GM21390 (cell line): ENCODE measurements around the gene AKR7A2.

ENCODE experiments used
- ATAC-seq: cut with Tn5 transposase; IDR thresholded peaks from one replicate; pipeline ENCODE4 v1.9.1; 2021; ENCODE audit not compliant: unreplicated experiment

The AKR7A2 gene

GRCh38 chr1:19325958-19326747 is 14.2 kb upstream of the AKR7A2 start:
- no peak for ATAC-seq

- ATAC-seq = no peak
Measured at GRCh38 chr1:19325368-19325957, 13.5 kb upstream of the AKR7A2 start.

- ATAC-seq = no peak
Measured at GRCh38 chr1:19324665-19324990, 12.7 kb upstream of the AKR7A2 start.

GRCh38 chr1:19323987-19324664 is 12.2 kb upstream of the AKR7A2 start:
- no peak for ATAC-seq

- ATAC-seq = no peak
Measured at GRCh38 chr1:19322481-19322880, 10.5 kb upstream of the AKR7A2 start.

GRCh38 chr1:19321071-19321470 is 9.1 kb upstream of the AKR7A2 start:
- ATAC-seq = no peak

GRCh38 chr1:19319196-19319595 is 7.3 kb upstream of the AKR7A2 start:
- ATAC-seq = no peak

GRCh38 chr1:19317126-19317910 is 5.4 kb upstream of the AKR7A2 start:
- ATAC-seq = no peak

- ATAC-seq = no peak
Measured at GRCh38 chr1:19315378-19316198, 3.6 kb upstream of the AKR7A2 start.

GRCh38 chr1:19313961-19314882 is 2.3 kb upstream of the AKR7A2 start:
- ATAC-seq = no peak

- no peak for ATAC-seq
Measured at GRCh38 chr1:19313636-19313959, 1.7 kb upstream of the AKR7A2 start.

- peak; percentile 18 for ATAC-seq
Measured at GRCh38 chr1:19312782-19313635, 1.1 kb upstream of the AKR7A2 start.

GRCh38 chr1:19311503-19311930 is 427 bp downstream of the AKR7A2 start:
- peak; percentile 7 for ATAC-seq

- ATAC-seq = no peak
Measured at GRCh38 chr1:19310720-19311502, 1.0 kb downstream of the AKR7A2 start.

GRCh38 chr1:19310061-19310460 is 1.9 kb downstream of the AKR7A2 start:
- ATAC-seq = no peak

- ATAC-seq = no peak
Measured at GRCh38 chr1:19309123-19309813, 2.7 kb downstream of the AKR7A2 start.

GRCh38 chr1:19308509-19308907 is 3.4 kb downstream of the AKR7A2 start:
- no peak for ATAC-seq
